LoVo (cell line): ENCODE data around the gene ZMYND15.

Source experiments
- DNase-seq: peaks from one replicate; pipeline ENCODE4 v3.0.0-alpha.2; 2016; ENCODE audit warnings: low spot score

Gene ZMYND15

DNA sequence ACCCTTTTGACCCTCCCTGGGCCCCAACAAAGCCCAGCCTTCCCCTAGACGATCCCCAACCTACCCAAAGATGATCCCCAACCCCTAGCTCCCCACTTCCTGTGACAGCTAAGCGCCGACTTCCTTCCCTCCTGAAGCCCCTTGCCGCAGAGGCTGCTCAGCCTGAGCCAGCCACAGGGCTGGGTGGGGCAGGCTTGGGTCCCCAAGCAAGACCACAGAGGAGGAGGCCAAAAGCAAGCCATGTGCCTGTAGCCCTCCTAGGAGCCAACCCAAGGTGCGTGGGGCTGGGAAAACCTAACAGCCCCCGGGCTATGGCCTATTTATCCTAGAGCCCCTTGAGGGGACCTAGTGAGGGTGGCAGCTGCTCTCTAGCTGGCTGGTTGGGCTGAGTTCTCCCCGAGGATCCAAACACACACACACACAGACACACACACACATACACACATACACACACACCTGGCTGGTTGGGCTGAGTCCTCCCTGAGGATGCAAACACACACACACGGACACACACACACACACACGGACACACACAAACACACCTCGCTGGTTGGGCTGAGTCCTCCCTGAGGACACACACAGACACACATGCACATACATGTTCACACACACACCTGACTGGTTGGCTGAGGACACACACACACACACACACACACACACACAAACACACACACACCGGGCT is 24.4 kb upstream of the ZMYND15 start:
- no peak for DNase-seq

GRCh38 chr17:4716081-4716480 is 23.6 kb upstream of the ZMYND15 start:
- no peak for DNase-seq

DNA sequence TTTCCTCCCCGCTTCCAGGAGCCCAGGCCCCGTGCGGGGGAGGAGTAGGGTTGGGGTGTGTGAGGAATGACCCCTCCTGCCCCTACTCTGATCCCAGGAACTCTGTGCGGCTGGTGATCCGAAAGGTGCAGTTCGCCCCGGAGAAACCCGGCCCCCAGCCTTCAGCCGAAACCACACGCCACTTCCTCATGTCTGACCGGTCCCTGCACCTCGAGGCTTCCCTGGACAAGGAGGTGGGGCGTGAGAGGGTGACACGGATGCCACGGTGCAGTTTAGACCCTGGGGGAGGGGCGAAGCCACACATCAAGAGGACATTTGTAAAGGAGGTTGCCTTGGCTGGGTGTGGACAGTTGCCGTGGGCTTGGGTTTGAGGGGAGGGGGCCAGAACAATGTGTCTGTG is 21.8 kb upstream of the ZMYND15 start:
- DNase-seq: no peak

DNA sequence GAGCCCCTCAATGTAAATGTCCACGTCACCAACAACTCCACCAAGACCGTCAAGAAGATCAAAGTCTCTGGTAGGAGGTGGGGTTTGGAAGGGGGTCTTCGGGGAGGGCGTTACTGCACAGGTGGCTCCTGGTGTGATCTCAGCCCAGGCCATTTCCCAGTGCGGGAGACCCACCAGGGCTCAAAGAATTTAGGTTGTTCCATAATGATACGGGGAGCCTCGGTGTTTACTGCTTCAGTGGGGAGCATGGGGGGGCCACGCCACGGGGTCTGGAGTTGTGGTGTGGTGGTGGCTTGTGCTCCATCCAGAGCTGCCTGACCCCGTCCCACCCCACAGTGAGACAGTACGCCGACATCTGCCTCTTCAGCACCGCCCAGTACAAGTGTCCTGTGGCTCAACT is 21.4 kb upstream of the ZMYND15 start:
- DNase-seq: no peak

- DNase-seq: no peak
These were observed 20.5 kb upstream of the ZMYND15 start for GRCh38 chr17:4719146-4719545.

- no peak for DNase-seq
These were observed 19.9 kb upstream of the ZMYND15 start for GRCh38 chr17:4719684-4720221.

- no peak for DNase-seq
These were observed 18.8 kb upstream of the ZMYND15 start for GRCh38 chr17:4720787-4721186.

- peak; percentile 86 for DNase-seq
These were observed 18.2 kb upstream of the ZMYND15 start for GRCh38 chr17:4721203-4722135.

GRCh38 chr17:4722678-4723240 is 16.9 kb upstream of the ZMYND15 start:
- DNase-seq: no peak

DNA sequence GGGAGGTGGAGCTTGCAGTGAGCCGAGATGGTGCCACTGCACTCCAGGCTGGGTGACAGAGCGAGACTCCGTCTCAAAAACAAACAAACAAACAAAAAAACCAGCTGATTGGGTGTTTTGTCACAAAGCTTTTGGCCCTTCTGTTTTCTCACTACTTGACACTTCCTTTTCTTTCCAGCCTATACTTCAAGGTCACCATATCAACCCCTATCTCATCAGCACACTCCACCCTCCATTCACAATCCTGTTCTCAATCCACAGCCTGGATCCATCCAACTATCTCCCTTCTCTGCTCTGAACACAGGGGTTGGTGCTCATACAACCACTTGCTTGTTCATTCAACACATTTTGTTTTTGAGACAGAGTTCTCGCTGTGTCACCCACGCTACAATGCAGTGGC is 15.0 kb upstream of the ZMYND15 start:
- DNase-seq: no peak

DNA sequence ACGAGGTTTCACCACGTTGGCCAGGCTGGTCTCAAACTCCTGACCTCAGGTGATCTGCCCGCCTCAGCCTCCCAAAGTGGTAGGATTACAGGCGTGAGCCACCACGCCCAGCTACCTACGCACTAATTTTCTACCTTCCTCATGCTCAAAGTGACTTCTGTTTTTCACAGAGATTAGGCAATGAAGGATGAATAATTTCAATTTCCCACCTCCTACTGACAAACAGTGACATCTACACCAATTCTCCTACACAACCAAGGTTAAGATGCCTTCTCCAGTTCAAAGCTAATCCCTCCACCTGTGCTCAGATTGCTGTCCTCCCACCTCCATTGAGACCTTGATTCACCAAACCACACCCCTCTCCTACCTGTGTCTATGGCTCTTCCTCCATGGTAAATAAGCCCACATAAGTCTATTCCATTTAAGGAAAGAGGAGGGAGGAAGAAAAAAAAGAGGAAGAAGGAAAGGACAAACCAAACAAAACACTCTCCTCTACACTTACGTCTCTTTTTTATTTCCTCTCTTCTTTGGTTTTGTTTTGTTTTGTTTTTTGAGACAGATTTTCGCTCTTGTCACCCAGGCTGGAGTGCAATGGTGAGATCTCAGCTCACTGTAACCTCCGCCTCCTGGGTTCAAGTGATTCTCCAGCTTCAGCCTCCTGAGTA is 13.9 kb upstream of the ZMYND15 start:
- DNase-seq: no peak

DNA sequence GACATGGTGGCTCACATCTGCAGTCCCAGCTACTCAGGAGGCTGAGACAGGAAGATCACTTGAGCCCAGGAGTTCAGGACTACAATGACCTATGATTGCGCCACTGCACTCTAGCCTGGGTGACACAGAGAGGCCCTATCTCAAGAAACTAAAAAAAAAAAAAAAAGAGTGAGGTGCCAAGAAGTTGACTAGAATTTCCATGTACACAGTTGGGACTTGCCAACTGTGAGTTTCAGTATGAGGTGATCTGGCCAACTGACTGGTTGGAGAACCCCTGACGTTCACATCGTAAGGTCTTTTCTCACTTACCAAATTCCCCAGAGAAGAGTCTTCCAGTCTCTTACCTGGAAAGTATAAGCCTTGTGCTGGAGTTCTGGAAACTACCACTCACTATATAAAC is 11.5 kb upstream of the ZMYND15 start:
- no peak for DNase-seq

- no peak for DNase-seq
These were observed 6.5 kb upstream of the ZMYND15 start for GRCh38 chr17:4733073-4733531.

DNA sequence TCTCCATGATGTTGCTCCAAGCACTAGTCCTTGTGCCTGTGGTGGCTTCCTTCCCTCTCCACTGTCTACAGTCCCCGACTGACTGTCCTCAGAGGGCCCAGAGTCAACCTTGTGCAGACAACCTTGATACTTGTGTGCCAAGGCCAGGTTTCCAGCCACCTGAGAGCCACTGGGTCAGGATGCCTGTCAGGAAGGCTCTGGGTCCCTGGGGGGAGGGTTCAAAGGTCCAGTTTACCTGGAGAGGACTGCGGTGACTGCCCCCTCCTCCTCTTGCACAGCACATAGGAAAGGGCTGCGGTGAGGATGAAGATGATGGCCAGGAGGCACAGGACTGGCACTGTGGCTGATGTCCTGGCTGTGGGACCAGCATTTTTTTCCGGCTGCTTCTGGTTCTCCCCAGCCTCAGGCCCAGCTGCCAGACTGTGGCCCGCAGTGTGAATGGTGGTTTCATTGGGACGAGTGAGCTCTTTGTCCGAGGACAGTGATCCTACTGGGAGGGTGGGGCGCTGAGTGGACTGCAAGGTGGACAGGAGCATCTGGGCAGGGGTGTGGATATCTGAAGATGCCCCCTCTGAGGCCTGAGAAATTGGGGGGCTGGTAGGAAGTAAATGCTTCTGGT is 4.7 kb upstream of the ZMYND15 start:
- no peak for DNase-seq

DNA sequence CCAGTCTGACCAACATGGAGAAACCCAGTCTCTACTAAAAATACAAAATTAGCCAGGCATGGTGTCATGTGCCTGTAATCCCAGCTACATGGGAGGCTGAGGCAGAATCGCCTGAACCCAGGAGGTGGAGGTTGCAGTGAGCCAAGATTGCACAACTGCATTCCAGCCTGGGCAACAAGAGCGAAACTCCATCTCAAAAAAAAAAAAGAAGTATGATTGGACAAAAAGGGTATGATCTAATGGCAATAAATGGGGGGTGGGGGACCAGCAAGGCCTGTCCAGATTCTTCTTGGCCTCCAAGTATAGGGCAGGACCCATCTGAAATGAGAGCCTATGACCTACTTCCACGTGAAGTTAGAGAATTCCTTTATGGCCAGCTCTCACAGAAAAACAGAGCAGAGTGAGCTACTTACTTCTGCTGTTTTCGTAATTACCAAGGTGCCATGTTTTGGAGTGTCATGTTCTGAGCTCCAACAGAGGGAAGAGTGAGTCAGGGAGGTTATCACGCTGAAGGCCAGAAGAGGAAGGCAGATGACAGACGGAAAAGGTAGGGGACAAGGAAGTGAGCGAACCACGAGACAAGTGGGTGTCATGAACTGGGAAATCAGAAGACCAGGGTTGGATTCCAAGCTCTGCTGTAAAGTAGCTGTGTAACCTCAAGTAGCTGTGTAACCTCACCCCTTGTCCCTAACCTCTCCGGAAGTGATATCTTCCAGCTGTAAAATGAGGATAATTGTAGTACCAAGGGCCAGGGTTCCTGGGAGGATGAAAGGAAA is 3.6 kb upstream of the ZMYND15 start:
- DNase-seq: no peak

DNA sequence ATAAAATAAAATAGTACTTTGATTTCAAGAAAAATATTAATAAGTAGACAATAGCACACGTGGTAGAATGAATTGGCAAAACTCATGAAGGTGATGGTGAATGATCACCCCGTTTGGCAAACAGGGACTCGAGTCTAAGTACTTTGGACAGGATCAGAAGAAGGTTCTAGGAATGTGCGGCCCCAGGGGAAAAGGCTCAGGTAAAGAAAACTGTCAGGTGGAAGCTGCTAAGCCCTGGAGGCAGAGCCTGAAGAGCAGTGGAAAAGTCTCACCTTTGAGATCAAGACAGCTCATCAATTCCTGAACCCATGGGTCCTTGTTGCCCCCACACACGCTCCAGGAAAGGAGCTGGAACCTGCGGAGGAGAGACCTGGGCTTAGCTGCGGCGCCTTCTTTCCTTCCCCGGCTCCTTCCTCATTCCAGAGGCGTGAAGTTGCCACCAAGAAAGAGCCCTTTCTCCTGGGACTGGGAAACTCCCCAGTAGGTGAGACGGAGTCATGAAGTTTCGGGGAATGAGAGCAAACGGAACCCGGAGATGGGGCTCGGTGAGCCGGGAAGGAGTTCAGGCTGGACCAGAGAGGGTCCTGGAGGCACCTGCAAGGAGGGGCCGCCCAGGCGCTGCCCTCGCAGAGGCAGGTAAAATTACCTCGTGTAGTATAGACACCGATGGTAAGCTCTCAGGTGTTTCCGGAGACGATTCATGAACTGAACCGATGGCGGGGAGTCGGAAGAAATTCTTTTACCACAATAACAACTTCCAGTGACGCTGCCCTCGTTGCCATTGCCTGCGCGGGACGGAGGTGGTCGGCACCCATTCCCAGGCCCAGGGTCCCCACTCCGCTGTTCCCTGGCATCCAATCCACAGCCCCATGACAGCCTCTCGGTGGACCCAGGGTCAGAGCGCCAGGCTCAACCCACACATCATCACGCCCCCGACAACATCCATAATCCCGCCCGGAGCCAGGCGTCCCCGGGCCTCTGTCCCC is 1.2 kb upstream of the ZMYND15 start:
- peak; percentile 64 for DNase-seq

GRCh38 chr17:4740025-4740351 is 355 bp downstream of the ZMYND15 start:
- no peak for DNase-seq

- DNase-seq: no peak
These were observed 951 bp downstream of the ZMYND15 start for GRCh38 chr17:4740584-4740983.

DNA sequence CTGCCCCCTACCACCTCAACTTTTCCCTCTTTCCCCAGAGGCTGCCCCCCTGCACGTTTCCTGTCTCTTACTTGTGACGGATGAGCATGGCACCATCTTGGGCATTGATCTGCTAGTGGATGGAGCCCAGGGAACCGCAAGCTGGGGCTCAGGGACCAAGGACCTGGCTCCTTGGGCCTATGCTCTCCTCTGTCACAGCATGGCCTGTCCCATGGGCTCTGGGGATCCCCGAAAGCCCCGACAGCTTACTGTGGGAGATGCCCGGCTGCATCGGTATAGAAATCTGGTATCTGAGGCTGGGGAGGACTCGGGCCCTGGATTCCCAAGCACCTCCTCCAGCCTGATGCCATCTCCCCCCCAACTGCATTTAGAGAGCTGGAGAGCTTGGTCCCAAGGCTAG is 1.9 kb downstream of the ZMYND15 start:
- DNase-seq: no peak

DNA sequence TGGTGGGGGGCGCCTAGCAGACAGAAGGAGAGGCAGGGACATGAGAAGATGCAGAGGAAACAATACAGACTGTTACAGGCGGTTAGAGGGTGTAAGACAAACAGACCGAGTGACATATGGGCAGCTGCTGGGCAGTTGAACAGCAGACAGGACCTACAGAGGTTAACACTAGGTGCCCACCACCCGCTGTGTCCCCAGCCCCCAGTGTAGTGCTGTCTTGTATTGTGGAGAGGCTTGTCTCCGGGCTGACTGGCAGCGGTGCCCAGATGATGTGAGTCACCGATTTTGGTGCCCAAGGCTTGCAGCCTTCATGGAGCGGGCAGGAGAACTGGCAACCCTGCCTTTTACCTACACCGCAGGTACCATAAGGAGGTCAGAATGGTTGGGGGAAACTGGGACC is 2.5 kb downstream of the ZMYND15 start:
- DNase-seq: no peak
